K562 (cell line): ENCODE results near the gene SERPINE1. TPM values are rescaled to one million over a fixed set of nuclear protein-coding genes. Genes with fewer than 3 reads are reported as not detected.

Experiments used
- ADNP ChIP-seq: fragments of 200-800 bp; sonication (Bioruptor generic); IDR thresholded peaks from 2 replicates; pipeline ENCODE4 v1.6.1; 2016; ENCODE audit warnings: missing genetic modification characterization, missing compliant biosample characterization
- ARID3A ChIP-seq: IDR thresholded peaks from 2 replicates; pipeline ENCODE4 v1.6.1; 2012; ENCODE audit warnings: low read depth, low read length, improper control_type of control experiment, borderline replicate concordance
- ATF7 ChIP-seq: fragments of 450-650 bp; IDR thresholded peaks from 2 replicates; pipeline ENCODE4 v1.7.1; 2014; ENCODE audit warnings: mild to moderate bottlenecking, moderate library complexity
- BRF2 ChIP-seq: IDR thresholded peaks from 3 replicates; pipeline ENCODE4 v1.6.1; 2011; ENCODE audit warnings: borderline replicate concordance, mild to moderate bottlenecking; ENCODE audit not compliant: insufficient read length, insufficient read depth
- CSDE1 ChIP-seq, 2 experiments: fragments of 450-650 bp; IDR thresholded peaks; 2 replicates each; pipeline ENCODE4 v1.6.1; 2016; ENCODE audit warnings: mild to moderate bottlenecking in 1 of 2
- HMGXB4 ChIP-seq: sonication (generic); formaldehyde crosslinking; IDR thresholded peaks from 2 replicates; pipeline ENCODE4 v1.8.1; 2023; ENCODE audit warnings: mild to moderate bottlenecking, missing genetic modification reagents
- U2AF2 ChIP-seq: fragments of 200-400 bp; formaldehyde crosslinking; optimal IDR thresholded peaks from 2 replicates; pipeline ENCODE3; 2017; ENCODE audit warnings: low read depth, mild to moderate bottlenecking, low read length
- ZNF217 ChIP-seq: sonication (generic); formaldehyde crosslinking; IDR thresholded peaks from 2 replicates; pipeline ENCODE4 v1.8.0; 2022; ENCODE audit warnings: mild to moderate bottlenecking, missing genetic modification reagents
- ZNF274 ChIP-seq: IDR thresholded peaks from 2 replicates; pipeline ENCODE4 v1.6.1; 2011; ENCODE audit warnings: low read depth, mild to moderate bottlenecking, low read length, moderate library complexity, borderline replicate concordance
- ZNF764 ChIP-seq: fragments of 250-450 bp; sonication (Bioruptor Pico); IDR thresholded peaks from 2 replicates; pipeline ENCODE4 v1.4.0; 2020; ENCODE audit warnings: low read depth, mild to moderate bottlenecking, moderate library complexity
- polyA plus RNA-seq, 8 experiments: library from polyadenylated mRNA; depleted of rRNA in 4 of 8; stranded (reverse) in 5 of 8; unstranded in 3 of 8; fragments of >200 nt; fragmentation: Nextera tagmentation in 2 of 8; fragmentation: Illumina TruSeq in 1 of 8; extraction: Ambion mirVana in 2 of 8; extraction: Trizol in 1 of 8; gene quantifications; 2 replicates each; pipeline versions ENCODE4 v1.2.1 to v1.2.3, GENCODE V29; 2011 to 2014; ENCODE audit warnings: inconsistent platforms in 1 of 8, missing spikeins in 1 of 8
- total RNA-seq, 7 experiments: library from RNA; depleted of rRNA in 6 of 7; stranded (reverse); fragments of >200 nt in 6 of 7; fragmentation: Illumina TruSeq in 2 of 7; extraction: Trizol in 2 of 7; gene quantifications; 2 replicates each; pipeline versions ENCODE4 v1.2.1 to v1.2.3, GENCODE V29; 2011 to 2021; ENCODE audit warnings: low replicate concordance in 1 of 7
- TF ChIP-seq, protein P1 (sequence below): fragments of 450-650 bp; IDR thresholded peaks from 2 replicates; pipeline ENCODE4 v1.6.1; 2017; ENCODE audit warnings: antibody characterized with exemption
- TF ChIP-seq, protein P2 (sequence below): sonication (generic); formaldehyde crosslinking; IDR thresholded peaks from 2 replicates; pipeline ENCODE4 v1.8.0; 2022; ENCODE audit warnings: missing genetic modification reagents, mild to moderate bottlenecking, borderline replicate concordance
- TF ChIP-seq, protein P3 (sequence below), 2 experiments: fragments of 450-650 bp in 1 of 2; sonication (generic) in 1 of 2; formaldehyde crosslinking; conservative IDR thresholded peaks; 2 replicates each; pipeline versions ENCODE4 v1.4.0 to v1.8.1; 2020 to 2022; ENCODE audit warnings: mild to moderate bottlenecking in 1 of 2, missing genetic modification reagents in 1 of 2
- TF ChIP-seq, protein P4 (sequence below): fragments of 250-450 bp; sonication (Bioruptor Pico); IDR thresholded peaks from 2 replicates; pipeline ENCODE4 v1.8.0; 2022; ENCODE audit warnings: inconsistent platforms, mild to moderate bottlenecking, moderate library complexity, borderline replicate concordance

SERPINE1 gene
- total and polyA plus RNA-seq, 9 of the 15 experiments (the other 6 are each of a cell fraction or from before 2014, with no cell fraction given) = 0.22 to 4.8 (median 0.91) TPM

GRCh38 chr7:101121991-101122932 is 4.6 kb upstream of the SERPINE1 start (continued):
- TF ChIP-seq, protein P1, sequence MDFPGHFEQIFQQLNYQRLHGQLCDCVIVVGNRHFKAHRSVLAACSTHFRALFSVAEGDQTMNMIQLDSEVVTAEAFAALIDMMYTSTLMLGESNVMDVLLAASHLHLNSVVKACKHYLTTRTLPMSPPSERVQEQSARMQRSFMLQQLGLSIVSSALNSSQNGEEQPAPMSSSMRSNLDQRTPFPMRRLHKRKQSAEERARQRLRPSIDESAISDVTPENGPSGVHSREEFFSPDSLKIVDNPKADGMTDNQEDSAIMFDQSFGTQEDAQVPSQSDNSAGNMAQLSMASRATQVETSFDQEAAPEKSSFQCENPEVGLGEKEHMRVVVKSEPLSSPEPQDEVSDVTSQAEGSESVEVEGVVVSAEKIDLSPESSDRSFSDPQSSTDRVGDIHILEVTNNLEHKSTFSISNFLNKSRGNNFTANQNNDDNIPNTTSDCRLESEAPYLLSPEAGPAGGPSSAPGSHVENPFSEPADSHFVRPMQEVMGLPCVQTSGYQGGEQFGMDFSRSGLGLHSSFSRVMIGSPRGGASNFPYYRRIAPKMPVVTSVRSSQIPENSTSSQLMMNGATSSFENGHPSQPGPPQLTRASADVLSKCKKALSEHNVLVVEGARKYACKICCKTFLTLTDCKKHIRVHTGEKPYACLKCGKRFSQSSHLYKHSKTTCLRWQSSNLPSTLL = no peak
- TF ChIP-seq, protein P2, sequence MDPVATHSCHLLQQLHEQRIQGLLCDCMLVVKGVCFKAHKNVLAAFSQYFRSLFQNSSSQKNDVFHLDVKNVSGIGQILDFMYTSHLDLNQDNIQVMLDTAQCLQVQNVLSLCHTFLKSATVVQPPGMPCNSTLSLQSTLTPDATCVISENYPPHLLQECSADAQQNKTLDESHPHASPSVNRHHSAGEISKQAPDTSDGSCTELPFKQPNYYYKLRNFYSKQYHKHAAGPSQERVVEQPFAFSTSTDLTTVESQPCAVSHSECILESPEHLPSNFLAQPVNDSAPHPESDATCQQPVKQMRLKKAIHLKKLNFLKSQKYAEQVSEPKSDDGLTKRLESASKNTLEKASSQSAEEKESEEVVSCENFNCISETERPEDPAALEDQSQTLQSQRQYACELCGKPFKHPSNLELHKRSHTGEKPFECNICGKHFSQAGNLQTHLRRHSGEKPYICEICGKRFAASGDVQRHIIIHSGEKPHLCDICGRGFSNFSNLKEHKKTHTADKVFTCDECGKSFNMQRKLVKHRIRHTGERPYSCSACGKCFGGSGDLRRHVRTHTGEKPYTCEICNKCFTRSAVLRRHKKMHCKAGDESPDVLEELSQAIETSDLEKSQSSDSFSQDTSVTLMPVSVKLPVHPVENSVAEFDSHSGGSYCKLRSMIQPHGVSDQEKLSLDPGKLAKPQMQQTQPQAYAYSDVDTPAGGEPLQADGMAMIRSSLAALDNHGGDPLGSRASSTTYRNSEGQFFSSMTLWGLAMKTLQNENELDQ (CRISPR knock-in tag) = no peak
- no peak for TF ChIP-seq ADNP (tag)
- TF ChIP-seq, protein P3, sequence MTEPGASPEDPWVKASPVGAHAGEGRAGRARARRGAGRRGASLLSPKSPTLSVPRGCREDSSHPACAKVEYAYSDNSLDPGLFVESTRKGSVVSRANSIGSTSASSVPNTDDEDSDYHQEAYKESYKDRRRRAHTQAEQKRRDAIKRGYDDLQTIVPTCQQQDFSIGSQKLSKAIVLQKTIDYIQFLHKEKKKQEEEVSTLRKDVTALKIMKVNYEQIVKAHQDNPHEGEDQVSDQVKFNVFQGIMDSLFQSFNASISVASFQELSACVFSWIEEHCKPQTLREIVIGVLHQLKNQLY (CRISPR knock-in tag; conservative IDR thresholded peaks at IDR 0.05) = no peak
- no peak for TF ChIP-seq ZNF764 (CRISPR knock-in tag)
- TF ChIP-seq CSDE1 (IDR thresholded peaks at IDR 0.05) = no peak
- TF ChIP-seq ARID3A = no peak
- no peak for TF ChIP-seq BRF2
- TF ChIP-seq HMGXB4 = no peak
- TF ChIP-seq ATF7 = no peak
- no peak for TF ChIP-seq U2AF2
- no peak for TF ChIP-seq ZNF274
- TF ChIP-seq, protein P4, sequence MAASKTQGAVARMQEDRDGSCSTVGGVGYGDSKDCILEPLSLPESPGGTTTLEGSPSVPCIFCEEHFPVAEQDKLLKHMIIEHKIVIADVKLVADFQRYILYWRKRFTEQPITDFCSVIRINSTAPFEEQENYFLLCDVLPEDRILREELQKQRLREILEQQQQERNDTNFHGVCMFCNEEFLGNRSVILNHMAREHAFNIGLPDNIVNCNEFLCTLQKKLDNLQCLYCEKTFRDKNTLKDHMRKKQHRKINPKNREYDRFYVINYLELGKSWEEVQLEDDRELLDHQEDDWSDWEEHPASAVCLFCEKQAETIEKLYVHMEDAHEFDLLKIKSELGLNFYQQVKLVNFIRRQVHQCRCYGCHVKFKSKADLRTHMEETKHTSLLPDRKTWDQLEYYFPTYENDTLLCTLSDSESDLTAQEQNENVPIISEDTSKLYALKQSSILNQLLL (CRISPR knock-in tag) = no peak
- no peak for TF ChIP-seq ZNF217 (CRISPR knock-in tag)
